HK-2 (cell line): ENCODE results near the gene IFNLR1.

ENCODE experiments used
- DNase-seq: peaks from one replicate; pipeline ENCODE4 v3.0.0-alpha.2; 2018; ENCODE audit not compliant: unreplicated experiment

Gene IFNLR1

DNA sequence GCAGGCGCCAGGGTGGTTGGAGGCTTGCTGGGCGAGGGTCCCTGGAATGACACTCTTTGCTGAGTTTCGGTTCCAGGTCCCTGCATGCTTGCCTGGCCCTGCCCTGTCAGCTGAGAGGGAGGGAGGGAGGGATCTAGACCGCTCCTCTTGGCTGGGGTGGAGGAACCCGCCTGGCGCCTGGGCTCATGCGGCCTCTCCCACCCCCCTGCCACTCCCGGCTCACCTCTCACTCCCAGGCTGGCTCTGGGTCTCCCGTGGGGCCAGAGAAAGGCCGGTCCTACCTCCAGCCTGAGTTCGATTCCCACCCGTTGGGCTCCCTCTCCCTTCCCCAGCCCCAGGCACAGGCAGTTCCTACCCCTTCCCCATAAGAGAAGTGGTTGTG is 19.0 kb upstream of the IFNLR1 start:
- no peak for DNase-seq

DNA sequence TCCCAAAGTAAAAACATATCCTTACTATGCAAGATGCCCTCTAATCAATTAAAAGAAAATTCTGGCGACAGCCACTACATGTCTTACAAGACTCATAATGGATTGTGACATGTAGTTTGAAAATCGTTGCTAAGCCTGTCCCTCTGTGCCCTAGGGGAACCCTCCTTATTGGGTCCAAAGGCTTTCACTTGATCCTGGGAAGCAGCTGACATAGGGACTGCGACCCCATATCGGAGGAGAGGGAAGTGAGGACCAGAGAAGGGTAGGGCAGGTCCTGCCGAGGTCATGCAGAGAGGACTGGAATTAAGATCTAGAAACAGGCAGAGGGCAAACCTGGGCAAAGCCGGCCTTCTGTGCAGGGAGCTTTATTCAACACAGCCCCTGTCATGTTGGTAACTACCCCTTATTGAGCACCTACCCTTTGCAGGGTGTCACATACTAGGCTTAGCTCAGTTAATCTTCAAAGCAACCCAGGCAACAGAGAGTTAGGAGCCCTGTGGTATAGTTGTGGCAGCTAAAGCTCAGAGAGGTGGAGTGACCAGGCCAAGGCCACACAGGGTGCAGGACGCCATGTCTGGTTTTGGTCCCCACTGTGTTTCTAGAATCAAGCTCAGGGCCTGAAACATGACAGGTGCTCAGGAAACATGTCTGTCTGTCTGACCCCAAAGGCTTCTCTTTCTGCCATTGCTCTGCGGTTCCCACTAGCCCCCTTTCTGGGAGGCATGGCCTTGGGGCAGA is 18.4 kb upstream of the IFNLR1 start:
- DNase-seq, result no peak

DNA sequence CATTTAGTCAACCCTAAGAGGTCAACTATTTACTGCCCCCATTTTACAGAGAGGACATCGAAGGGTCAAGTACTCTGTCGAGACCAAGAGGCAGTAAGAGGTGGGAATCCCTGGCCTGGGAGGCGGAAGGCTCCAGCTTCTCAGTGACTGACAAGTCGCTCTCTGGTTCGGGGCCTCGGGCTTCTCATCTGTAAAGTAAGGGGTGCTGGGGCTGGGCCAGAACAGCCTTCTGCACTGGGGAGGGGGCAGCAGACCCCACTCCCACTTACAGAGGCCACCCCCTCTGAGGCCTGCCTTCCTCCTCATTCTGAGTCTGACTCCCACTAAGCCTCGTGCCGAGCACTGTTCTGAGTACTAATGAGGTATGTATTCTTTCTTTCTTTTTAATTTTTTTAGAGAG is 17.0 kb upstream of the IFNLR1 start:
- no peak for DNase-seq

DNA sequence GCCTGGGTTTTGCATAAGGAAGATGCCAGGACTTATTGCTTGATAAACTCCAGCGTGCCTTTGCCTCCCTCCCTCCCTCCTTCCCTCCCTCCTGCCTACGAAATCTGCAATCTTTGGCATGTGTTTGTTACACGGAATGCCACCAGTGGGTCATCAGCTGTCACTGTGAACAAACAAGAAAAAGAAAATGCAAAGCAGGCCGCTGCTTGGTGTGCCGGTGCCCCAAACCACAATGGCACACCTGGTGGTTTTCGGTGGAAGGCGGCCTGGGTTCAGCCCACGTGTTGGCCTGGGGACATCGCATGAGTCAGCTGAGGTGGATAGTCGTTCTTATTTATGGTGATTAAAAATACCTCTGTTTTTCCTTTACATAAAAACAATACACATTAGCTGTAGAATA is 16.3 kb upstream of the IFNLR1 start:
- no peak for DNase-seq

DNA sequence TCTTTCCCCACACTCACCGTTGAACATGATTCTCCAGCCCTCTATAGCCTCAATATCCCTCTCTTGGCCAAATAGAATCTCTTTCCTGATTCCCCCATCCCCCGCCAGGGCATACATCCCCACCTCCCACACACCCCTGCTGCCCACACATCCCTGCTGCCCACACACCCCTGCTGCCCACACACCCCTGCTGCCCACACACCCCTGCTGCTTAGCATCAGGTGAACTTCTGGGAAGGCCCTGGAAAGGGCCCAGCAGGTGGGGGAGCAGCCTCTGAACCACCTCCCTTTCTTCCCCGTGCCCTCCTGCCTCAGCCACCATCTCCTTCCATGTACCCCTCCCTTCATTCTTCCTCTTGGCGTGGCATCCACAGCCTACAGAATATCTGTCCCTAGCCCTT is 15.9 kb upstream of the IFNLR1 start:
- DNase-seq, result no peak

DNA sequence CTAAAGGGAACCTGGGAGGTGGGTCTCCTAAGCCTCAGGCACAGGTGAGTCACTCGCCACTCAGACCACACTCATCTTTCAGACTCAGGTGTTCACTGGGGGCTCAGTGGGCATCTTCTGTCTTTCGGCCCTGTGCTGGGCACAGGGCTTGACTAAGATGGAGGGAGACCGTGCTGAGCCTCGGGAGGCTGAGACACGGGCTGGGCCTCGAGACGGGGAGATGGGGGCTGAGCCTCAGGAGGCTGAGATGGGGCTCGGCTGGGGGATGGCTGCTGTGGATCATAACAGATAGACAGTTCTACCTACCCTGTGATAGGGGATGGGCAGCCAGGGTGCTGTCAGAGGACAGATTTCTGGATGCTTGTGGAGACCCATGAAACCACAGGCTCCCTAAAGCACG is 15.5 kb upstream of the IFNLR1 start:
- no peak for DNase-seq

DNA sequence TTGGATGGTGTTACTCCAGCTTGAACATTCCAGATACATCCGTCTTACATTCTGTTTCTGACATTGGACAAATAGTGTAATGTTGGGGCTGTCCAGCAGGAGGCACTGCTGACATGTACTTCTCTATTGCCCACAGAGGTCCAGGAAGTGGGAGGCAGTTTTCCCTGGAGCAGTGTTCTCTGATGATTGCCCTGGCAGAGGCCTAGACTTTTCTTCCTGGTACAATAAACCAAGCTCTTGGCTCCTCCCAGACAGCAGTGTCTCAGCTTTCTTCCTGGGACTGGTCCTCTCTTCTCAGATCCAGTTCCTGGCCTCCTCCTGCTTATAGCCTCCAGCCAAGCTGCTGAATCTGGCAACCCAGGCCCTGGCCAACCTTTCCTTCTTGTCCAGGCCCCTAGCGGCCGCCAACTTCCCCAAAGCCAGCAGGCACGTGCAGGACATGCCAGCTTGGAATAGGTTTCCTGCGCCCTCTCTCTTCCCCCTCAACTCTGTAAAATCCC is 14.9 kb upstream of the IFNLR1 start:
- peak; percentile 85 for DNase-seq

DNA sequence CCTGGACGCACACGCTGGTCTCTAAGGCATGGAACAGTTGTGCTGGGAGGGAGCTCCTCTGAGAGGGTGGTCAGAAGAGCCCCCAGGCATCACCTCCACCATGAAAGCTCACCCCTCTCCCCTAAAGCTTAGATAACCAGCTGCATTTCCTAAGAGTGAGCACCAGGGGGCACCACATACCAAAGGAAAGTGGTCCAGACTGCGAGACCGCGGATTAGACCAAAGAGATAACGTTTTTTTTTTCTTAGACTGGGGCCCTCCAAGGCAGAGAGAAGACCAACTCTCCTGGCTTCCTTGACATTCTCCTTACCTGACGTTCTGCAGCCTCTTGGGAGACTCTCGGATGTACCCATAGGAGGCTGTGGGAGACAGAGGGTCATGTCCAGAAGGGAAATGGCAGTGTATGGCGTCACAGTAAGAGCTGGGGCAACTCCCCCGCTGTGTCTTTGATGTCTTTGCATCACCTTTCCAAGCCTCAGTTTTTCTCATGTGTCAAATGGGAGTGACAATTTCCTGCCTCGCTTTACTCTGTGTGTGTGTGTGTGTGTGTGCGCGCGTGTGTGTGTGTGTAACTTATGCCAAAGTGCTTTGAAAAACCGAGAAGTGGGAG is 12.3 kb upstream of the IFNLR1 start:
- peak; percentile 65 for DNase-seq

DNA sequence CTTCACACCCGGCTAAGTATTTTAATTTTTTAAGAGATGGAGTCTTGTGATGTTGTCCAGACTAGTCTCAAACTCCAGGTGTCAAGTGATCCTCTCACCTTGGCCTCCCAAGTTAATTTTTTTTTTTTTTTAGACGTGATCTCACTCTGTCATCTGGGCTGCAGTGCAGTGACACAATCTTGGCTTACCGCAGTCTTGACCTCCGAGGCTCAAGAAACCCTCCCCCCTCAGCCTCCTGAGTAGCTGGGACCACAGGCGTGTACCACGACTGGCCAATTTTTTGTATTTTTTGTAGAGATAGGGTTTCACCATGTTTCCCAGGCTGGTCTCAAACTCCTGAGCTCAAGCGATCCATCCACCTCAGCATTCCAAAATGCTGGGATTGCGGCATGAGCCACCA is 11.7 kb upstream of the IFNLR1 start:
- DNase-seq, result no peak

DNA sequence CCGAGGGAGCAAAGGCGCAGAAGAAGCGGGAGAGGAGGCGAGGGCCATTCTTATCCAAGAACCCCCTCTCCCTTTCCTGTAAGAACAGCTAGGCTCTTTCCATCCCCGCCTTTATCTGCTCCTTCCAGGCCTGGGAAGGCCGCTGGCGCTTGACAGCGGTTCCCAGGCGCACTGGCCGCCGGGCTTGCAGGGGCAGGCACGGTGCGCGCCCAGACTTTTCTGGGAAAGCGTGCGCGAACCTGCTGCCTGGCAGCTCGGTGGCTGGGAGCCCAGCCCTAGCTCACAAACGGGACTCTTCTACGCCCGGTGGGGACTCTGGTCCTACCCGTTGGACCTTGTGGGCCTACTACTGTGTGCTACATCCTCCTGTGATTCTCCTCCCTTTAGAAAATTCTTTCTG is 8.8 kb upstream of the IFNLR1 start:
- DNase-seq, result no peak

DNA sequence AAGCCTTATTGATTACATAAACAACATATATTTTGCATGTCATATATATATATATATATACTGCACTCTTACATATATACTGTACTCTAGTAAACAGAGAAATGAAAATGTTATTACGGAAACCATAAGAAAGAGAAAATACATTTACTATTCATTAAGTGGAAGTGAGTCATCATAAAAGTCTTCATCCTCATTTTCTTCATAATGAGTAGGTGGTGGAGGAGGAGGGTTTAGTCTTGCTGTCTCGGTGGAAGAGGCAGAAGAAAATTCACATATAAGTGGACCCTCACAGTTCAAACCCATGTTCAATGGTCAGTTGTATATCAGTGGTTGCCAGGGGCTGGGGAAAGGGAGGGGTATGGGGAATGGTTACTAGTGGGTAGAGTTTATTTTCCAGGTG is 8.0 kb upstream of the IFNLR1 start:
- no peak for DNase-seq

DNA sequence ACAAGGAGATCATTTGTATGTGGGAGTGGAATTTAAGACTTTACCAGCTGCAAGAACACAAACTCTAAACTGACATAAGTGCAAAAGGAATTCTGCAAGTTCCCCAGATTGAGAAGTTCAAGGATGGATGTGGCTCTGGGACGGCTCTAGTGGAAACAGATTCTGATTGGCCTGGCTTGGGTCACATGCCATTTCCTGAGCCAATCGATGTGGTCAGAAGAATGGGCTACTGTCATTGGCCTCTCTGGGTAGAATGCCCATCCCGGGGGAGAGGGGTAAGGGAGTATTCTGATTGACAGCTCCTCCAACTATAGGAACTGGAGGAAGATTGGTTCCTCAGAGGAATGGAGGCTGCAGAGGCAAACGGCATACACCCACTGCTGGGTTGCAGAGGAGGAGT is 6.0 kb upstream of the IFNLR1 start:
- DNase-seq, result no peak

DNA sequence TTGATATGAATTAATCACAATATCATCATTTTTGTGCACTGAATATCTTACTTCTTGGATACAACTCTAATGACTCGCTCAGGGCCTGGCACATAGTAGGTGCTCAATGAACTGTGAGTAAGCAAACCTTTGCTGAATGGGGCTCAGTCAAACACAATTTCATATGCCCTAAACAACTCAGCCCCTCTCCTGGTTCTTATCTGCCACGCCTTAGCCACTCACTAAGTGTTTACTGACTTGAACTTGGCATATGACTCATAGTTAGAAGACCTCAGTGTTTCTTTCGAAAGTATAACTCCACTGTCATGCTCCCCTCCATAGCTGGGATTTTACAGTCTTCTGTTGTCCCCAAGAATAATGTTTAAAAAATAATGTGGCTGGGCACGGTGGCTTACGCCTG is 4.8 kb upstream of the IFNLR1 start:
- DNase-seq, result no peak

DNA sequence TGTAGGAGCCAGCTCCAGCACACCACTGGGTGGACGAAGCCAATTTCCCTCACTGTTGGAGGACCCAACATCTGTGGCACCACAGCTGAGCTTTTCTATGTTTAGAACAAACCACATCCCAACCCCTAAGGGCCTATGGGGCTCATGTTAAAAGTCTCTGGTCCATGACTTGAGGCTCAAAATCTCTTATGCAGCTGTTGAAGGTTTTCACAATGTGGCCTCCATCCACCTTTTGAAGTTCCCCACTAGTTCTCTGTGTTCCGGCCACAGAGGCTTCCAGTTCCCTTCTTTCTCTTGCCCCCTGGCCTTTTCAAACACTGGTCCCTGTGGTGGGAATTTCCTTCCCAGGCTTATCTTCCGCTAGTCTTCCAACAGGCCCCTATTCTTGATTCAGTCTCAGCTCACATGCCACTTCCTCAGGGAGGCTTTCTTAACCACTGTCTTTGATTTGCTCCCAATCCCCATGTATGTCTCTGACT is 3.9 kb upstream of the IFNLR1 start:
- no peak for DNase-seq

DNA sequence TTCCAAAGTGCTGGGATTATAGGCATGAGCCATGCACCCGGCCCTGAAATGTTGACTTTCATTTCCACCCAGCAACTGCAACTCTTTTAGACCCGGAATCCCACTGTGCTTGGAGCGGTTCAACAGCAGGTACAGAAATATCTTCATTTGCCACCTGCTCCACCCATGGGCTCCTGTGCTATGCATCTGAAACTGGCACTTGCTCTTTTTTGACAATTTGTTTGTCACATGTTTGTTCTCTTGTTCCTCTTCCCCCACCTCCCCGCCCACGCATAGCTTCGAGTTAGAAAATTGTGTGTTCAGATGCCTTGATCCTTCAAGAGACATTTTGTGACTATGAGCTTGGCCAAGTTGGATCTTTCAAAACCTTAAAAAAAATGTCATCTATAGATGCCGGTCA is 2.4 kb upstream of the IFNLR1 start:
- DNase-seq, result no peak

DNA sequence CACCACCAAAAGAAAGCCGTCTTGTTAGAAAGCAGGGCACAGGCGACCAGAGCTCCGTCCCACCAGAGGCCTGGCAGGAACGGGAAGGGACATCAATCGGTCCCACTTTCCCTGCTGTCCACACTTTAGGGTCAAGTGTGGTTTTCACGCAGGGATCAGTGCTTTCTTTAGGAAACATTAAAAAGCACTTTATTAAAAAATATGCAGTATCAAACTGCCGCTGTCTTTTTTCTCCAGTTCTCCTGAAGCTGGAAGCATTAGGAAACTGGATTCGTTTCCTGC is 437 bp downstream of the IFNLR1 start:
- DNase-seq, result no peak

DNA sequence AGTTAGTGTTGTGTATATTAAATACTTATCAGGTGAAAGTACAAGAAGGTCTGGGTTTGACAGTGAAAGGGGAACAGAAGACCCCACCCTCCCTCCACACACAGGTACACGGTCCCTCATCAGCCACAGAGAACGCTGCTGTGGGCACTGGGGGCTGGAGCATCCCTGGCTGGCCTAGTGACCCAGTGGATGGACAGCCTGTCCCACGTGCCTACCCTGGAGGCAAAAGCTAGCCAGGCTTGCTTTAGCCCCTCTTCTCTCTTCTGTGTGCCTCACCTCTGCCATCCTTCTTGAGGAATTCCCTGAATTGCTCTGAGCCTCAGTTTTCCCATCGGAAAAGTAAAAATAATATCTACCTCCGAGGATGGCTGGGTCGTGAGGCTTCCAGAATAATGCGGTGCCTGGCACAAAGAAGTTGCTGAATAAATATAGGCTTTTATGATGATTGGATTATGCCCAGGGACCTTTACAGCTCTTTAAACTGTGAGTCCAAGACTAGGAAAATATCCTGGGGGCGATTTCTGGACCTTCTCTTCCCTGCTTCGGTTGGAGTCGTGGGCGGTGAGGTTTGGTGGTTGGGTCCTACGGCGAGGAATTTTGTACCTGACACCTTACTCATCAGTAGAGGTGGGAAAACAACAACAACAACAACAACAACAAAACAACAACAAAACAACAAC is 918 bp downstream of the IFNLR1 start:
- DNase-seq, result no peak

DNA sequence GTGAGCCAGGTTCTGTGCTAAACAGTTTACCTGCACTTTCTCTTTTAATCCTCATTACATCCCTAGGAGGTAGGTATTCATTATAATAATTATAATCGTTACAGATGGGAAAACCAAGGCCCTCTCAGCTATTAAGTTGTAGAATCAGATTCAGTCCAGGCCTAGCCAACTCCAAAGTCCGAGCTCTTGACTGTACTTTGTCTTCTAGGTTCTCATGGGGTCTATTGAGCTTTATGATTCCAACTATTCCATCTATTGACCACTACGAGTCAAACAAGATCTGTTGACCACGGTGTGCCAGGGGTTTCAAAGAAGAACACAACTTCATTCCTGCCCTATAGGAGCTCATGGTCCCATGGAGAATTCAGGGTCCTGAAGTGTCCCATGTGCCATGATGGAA is 2.0 kb downstream of the IFNLR1 start:
- no peak for DNase-seq

DNA sequence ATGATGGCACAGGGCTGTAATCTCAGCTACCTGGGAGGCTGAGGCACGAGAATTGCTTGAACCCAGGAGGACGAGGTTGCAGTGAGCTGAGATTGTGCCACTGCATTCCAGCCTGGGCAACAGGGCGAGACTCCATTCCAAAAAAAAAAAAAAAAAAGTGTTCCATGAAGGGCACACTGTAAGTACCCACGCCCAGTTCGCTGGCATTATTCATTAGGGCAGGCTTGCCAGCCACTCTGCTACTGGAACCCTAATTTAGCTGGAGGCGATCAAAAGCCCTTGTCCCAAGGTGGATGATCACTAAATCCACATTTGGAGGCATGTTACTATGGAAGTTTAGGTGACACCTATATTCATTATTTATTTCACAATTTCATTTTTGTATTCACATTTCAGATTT is 5.0 kb downstream of the IFNLR1 start:
- DNase-seq, result no peak

DNA sequence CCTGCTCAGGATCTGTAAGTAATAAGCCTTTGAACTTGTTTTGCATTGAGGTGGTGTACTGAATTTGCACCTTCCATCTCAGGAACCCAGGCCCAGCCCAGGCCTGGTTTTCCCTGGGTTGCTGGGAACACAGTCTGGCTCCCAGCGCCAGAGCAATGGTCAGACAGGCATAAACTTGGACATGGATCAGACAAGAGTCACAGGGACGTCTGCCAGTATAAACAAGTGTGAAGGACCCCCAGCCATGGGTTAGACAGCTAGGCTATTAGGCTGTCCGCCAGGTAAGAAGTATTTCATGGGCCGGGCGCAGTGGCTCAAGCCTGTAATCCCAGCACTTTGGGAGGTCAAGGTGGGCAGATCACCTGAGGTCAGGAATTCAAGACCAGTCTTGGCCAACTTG is 5.5 kb downstream of the IFNLR1 start:
- no peak for DNase-seq

DNA sequence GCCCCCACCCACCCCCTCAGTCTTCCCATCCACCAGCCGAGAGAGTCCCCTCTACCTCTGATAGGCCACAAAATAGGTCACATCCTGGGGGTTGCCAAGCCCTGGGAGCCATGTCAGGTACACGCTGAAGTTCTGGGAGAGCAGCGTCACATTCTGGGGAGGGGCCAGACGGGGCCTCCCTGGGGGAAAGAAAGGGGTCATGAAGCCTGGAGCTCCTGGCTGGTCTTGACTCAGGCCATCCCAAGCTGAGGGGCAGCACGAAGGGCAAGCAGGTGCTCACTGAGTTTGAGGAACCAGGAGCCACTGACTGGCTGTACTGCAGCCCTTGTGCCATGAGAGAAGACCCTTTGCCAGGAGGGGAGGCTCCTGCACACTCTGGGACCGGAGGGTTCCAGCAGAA is 6.4 kb downstream of the IFNLR1 start:
- no peak for DNase-seq

DNA sequence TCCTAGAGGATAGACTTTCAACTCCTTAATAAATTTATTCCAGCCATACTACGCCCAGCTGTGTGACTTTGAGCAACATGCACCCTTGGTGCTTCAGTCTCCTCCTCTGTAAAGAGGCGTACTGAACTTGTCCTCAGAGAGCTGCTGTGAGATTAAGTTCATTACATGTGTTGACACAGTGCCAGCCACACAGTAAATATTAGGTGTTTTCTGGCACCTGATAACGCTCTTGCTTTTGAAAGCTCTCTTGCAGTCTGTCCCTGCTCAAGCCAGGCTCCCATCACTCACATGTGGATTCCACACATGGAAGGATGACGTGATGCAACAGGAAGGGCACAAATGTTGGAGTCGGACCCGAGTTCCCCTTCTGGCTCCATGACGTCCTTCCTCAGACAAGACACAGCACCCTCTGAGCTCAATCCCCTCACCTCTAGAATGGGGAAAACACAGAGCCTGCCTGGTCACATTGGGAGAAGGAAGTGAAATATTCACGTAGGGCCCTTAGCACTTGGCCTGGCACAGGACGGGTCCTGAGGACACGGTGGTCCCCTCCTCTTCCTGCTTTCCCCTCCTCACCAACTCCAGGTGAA is 7.7 kb downstream of the IFNLR1 start:
- DNase-seq, result no peak

DNA sequence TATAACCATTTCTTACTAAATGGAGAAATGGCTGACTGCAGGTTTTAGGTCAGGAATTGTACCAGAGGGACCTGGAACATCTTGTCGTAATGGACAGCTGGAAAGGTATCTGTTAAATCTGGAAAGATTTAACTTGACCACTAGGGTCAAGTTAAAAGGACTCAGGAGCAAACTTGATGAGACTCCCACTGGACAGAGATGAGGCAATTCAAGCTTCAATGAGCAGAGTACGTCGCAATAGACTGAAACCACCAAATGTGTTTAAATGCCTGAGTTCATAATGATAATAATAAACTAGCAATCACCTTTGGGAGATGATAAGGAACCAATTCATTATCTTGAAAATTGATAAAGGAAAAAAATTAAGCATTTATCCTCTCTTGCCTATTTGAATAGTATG is 8.7 kb downstream of the IFNLR1 start:
- no peak for DNase-seq
